Neutrophil (primary cell): ENCODE results near the gene CIB4.

Source experiments
- H3K27ac ChIP-seq: fragments of 200-600 bp; sonication (generic); 2 replicates; pipeline ENCODE4 v1.5.1; 2016; ENCODE audit warnings: mild to moderate bottlenecking, moderate library complexity
- H3K27me3 ChIP-seq: fragments of 200-600 bp; sonication (generic); 2 replicates; pipeline ENCODE4 v1.6.0; 2016; ENCODE audit warnings: mild to moderate bottlenecking
- H3K36me3 ChIP-seq: fragments of 200-600 bp; sonication (generic); 2 replicates; pipeline ENCODE4 v1.5.1; 2017
- H3K4me1 ChIP-seq, 2 experiments: fragments of 200-600 bp in 1 of 2; sonication (generic) in 1 of 2; 1 replicate in 1 of 2; 2 replicates in 1 of 2; pipeline versions ENCODE4 v1.5.1 to v1.6.1; 2013 to 2016; ENCODE audit warnings: low read depth in 1 of 2, low read length in 1 of 2, mild to moderate bottlenecking in 1 of 2, moderate library complexity in 1 of 2; ENCODE audit not compliant: control insufficient read depth in 1 of 2, insufficient read depth in 1 of 2
- H3K4me3 ChIP-seq, 2 experiments: fragments of 200-600 bp in 1 of 2; sonication (generic) in 1 of 2; 1 replicate in 1 of 2; 2 replicates in 1 of 2; pipeline ENCODE4 v1.5.1; 2013 to 2016; ENCODE audit warnings: low read depth in 1 of 2, low read length in 1 of 2, mild to moderate bottlenecking in 1 of 2, moderate library complexity in 1 of 2
- H3K9me3 ChIP-seq: fragments of 200-600 bp; sonication (generic); 2 replicates; pipeline ENCODE4 v1.5.1; 2016
- CTCF ChIP-seq: fragments of 200-600 bp; sonication (generic); IDR thresholded peaks from 2 replicates; pipeline ENCODE4 v1.5.1; 2016; ENCODE audit warnings: antibody characterized with exemption

The CIB4 gene

GRCh38 chr2:26653207-26654060, 12.3 kb upstream of the CIB4 start:
- peaks cover 11% of the 10 kb centered on the region for H3K27me3 ChIP-seq
- H3K36me3 ChIP-seq, result no peaks in the 10 kb centered on the region
- no peak overlapping the region for H3K4me3 ChIP-seq
- no peak for TF ChIP-seq CTCF
- no peak overlapping the region for H3K27ac ChIP-seq
- no peaks in the 10 kb centered on the region for H3K4me1 ChIP-seq
- no peaks in the 10 kb centered on the region for H3K9me3 ChIP-seq

- no peak for TF ChIP-seq CTCF
- Histone ChIP-seq H3K9me3 (no peaks in the 10 kb centered on the region), H3K27me3 (peaks cover 11% of the 10 kb centered on the region), H3K4me3 (no peak overlapping the region), H3K36me3 (no peaks in the 10 kb centered on the region), H3K27ac (no peak overlapping the region), H3K4me1 (no peaks in the 10 kb centered on the region)
Measured at GRCh38 chr2:26652361-26653041, 11.3 kb upstream of the CIB4 start.

- H3K27ac ChIP-seq, result no peak overlapping the region
- H3K4me1 ChIP-seq, result no peaks in the 10 kb centered on the region
- no peaks in the 10 kb centered on the region for H3K9me3 ChIP-seq
- no peaks in the 10 kb centered on the region for H3K36me3 ChIP-seq
- no peak for TF ChIP-seq CTCF
- no peak overlapping the region for H3K4me3 ChIP-seq
- peaks cover 12% of the 10 kb centered on the region for H3K27me3 ChIP-seq
Measured at GRCh38 chr2:26651799-26652198, 10.6 kb upstream of the CIB4 start.

GRCh38 chr2:26651470-26651771, 10.3 kb upstream of the CIB4 start:
- H3K36me3 ChIP-seq, result no peaks in the 10 kb centered on the region
- no peak for TF ChIP-seq CTCF
- H3K27ac ChIP-seq, result no peak overlapping the region
- no peaks in the 10 kb centered on the region for H3K4me1 ChIP-seq
- no peak overlapping the region for H3K4me3 ChIP-seq
- H3K9me3 ChIP-seq, result no peaks in the 10 kb centered on the region
- peaks cover 15% of the 10 kb centered on the region for H3K27me3 ChIP-seq

GRCh38 chr2:26650713-26651469, 9.7 kb upstream of the CIB4 start:
- no peaks in the 10 kb centered on the region for H3K36me3 ChIP-seq
- H3K4me1 ChIP-seq, result no peaks in the 10 kb centered on the region
- H3K27me3 ChIP-seq, result peaks cover 20% of the 10 kb centered on the region
- H3K9me3 ChIP-seq, result no peaks in the 10 kb centered on the region
- no peak for TF ChIP-seq CTCF
- no peak overlapping the region for H3K27ac ChIP-seq
- H3K4me3 ChIP-seq, result no peak overlapping the region
